Measurements from ENCODE around the gene NRIP2. TPM values are rescaled to one million over a fixed set of nuclear protein-coding genes. Genes with fewer than 3 reads are reported as not detected.

Gene NRIP2
- total and polyA plus RNA-seq, 4 donors, result 0.10 to 1.1 (median 0.73) TPM

- TF ChIP-seq CTCF (IDR thresholded peaks at IDR 0.05; ENCODE audit: control extremely low read depth, extremely low read depth), result no peak
- DNase-seq, result no peak
- Histone ChIP-seq H3K36me3 (ENCODE audit: control insufficient read depth in 4 of 4, insufficient read depth in 4 of 4, low read length in 4 of 4) (peaks cover 38 to 63% (median 55%) of the 10 kb centered on the region in 4 donors), H3K9ac (ENCODE audit: insufficient read depth in 1 of 2, low read length in 2 of 2) (no peak overlapping the region), H3K4me3 (no peak overlapping the region), H3K4me1 (ENCODE audit: control insufficient read depth in 5 of 5, insufficient read depth in 5 of 5, low read length in 5 of 5) (peaks cover 0 to 16% (median 10%) of the 10 kb centered on the region in 5 donors), H3K9me3 (ENCODE audit: control insufficient read depth in 4 of 4, insufficient read depth in 3 of 4, low read length in 3 of 4) (no peaks in the 10 kb centered on the region), H3K27me3 (ENCODE audit: control insufficient read depth in 3 of 3, insufficient read depth in 3 of 3, low read length in 2 of 3) (no peaks in the 10 kb centered on the region), H3K27ac (ENCODE audit: low read depth in 1 of 2, low read length in 1 of 2) (no peak overlapping the region)
- WGBS, 2 donors, result 74 to 81% methylated on average over 16 of the region's 16 CpGs
- no peak for ATAC-seq (ENCODE audit: insufficient read depth, low FRiP score)
Observed at GRCh38 chr12:2801044-2801783, 33.6 kb downstream of the NRIP2 start.

GRCh38 chr12:2800046-2800570 lies 34.7 kb downstream of the NRIP2 start:
- peaks cover 0 to 19% (median 9%) of the 10 kb centered on the region in 5 donors for H3K4me1 ChIP-seq (ENCODE audit: control insufficient read depth in 5 of 5, insufficient read depth in 5 of 5, low read length in 5 of 5)
- WGBS, 2 donors, result 85 to 89% methylated on average over 3 of the region's 3 CpGs
- no peak for TF ChIP-seq CTCF (IDR thresholded peaks at IDR 0.05; ENCODE audit: control extremely low read depth, extremely low read depth)

GRCh38 chr12:2797721-2798418 lies 37.0 kb downstream of the NRIP2 start:
- H3K9ac ChIP-seq (ENCODE audit: insufficient read depth in 1 of 2, low read length in 2 of 2), result no peak overlapping the region
- H3K4me3 ChIP-seq, result no peak overlapping the region
- no peak for ATAC-seq (ENCODE audit: insufficient read depth, low FRiP score)
- no peaks in the 10 kb centered on the region for H3K9me3 ChIP-seq (ENCODE audit: control insufficient read depth in 4 of 4, insufficient read depth in 3 of 4, low read length in 3 of 4)
- no peak for TF ChIP-seq CTCF (IDR thresholded peaks at IDR 0.05; ENCODE audit: control extremely low read depth, extremely low read depth)
- no peak for DNase-seq
- no peaks in the 10 kb centered on the region for H3K27me3 ChIP-seq (ENCODE audit: control insufficient read depth in 3 of 3, insufficient read depth in 3 of 3, low read length in 2 of 3)
- WGBS, 2 donors, result 59 to 79% methylated on average over 7 of the region's 7 CpGs
- peaks cover 21 to 44% (median 43%) of the 10 kb centered on the region in 4 donors for H3K36me3 ChIP-seq (ENCODE audit: control insufficient read depth in 4 of 4, insufficient read depth in 4 of 4, low read length in 4 of 4)
- peaks cover 0 to 17% (median 7%) of the 10 kb centered on the region in 5 donors for H3K4me1 ChIP-seq (ENCODE audit: control insufficient read depth in 5 of 5, insufficient read depth in 5 of 5, low read length in 5 of 5)
- H3K27ac ChIP-seq (ENCODE audit: low read depth in 1 of 2, low read length in 1 of 2), result no peak overlapping the region

More at GRCh38 chr12:2800046-2800570, 34.7 kb downstream of the NRIP2 start:
- ATAC-seq (ENCODE audit: insufficient read depth, low FRiP score), result no peak
- no peaks in the 10 kb centered on the region for H3K9me3 ChIP-seq (ENCODE audit: control insufficient read depth in 4 of 4, insufficient read depth in 3 of 4, low read length in 3 of 4)
- no peak overlapping the region for H3K27ac ChIP-seq (ENCODE audit: low read depth in 1 of 2, low read length in 1 of 2)
- no peaks in the 10 kb centered on the region for H3K27me3 ChIP-seq (ENCODE audit: control insufficient read depth in 3 of 3, insufficient read depth in 3 of 3, low read length in 2 of 3)
- H3K4me3 ChIP-seq, result no peak overlapping the region
- H3K9ac ChIP-seq (ENCODE audit: insufficient read depth in 1 of 2, low read length in 2 of 2), result no peak overlapping the region
- no peak for DNase-seq
- peaks cover 38 to 63% (median 51%) of the 10 kb centered on the region in 4 donors for H3K36me3 ChIP-seq (ENCODE audit: control insufficient read depth in 4 of 4, insufficient read depth in 4 of 4, low read length in 4 of 4)

Data from lung (tissue), 12 donors.